Neural progenitor cell (in vitro differentiated cells): ENCODE results near the gene CNOT6L. TPM values are rescaled to one million over a fixed set of nuclear protein-coding genes. Genes with fewer than 3 reads are reported as not detected.
"Not testable (repeated sequence)": the region's sequence is repeated elsewhere in the genome, so short reads cannot be mapped to it uniquely, and the experiment has no call there.

Source experiments
- DNase-seq: peaks from one replicate; pipeline ENCODE4 v3.0.0-alpha.2; 2016; ENCODE audit warnings: low spot score
- H2AFZ ChIP-seq: fragments of 200-600 bp; sonication (generic); replicated peaks from 2 replicates; pipeline ENCODE4 v1.6.1; 2016; ENCODE audit warnings: antibody characterized with exemption
- H3F3A ChIP-seq: fragments of 200-600 bp; sonication (generic); 2 replicates; pipeline ENCODE4 v1.6.1; 2016; ENCODE audit warnings: antibody characterized with exemption, low read depth
- H3K27ac ChIP-seq: fragments of 200-600 bp; sonication (generic); 2 replicates; pipeline ENCODE4 v1.5.1; 2016; ENCODE audit warnings: mild to moderate bottlenecking
- H3K27me3 ChIP-seq: fragments of 200-600 bp; sonication (generic); 2 replicates; pipeline ENCODE4 v1.6.1; 2016; ENCODE audit warnings: mild to moderate bottlenecking, moderate library complexity
- H3K36me3 ChIP-seq: fragments of 200-600 bp; sonication (generic); 2 replicates; pipeline ENCODE4 v1.5.1; 2016
- H3K4me1 ChIP-seq: fragments of 200-600 bp; sonication (generic); 2 replicates; pipeline ENCODE4 v1.6.1; 2016; ENCODE audit warnings: mixed run types
- H3K4me2 ChIP-seq: fragments of 200-600 bp; sonication (generic); 2 replicates; pipeline ENCODE4 v1.6.1; 2016
- H3K4me3 ChIP-seq: fragments of 200-600 bp; sonication (generic); 2 replicates; pipeline ENCODE4 v1.5.1; 2016
- H3K79me2 ChIP-seq: fragments of 200-600 bp; sonication (generic); 2 replicates; pipeline ENCODE4 v1.6.1; 2016; ENCODE audit warnings: low read depth
- H3K9ac ChIP-seq: fragments of 200-600 bp; sonication (generic); 2 replicates; pipeline ENCODE4 v1.6.1; 2016
- H3K9me3 ChIP-seq: fragments of 200-600 bp; sonication (generic); 2 replicates; pipeline ENCODE4 v1.5.1; 2016; ENCODE audit warnings: low read depth
- H4K20me1 ChIP-seq: fragments of 200-600 bp; sonication (generic); 2 replicates; pipeline ENCODE4 v1.6.1; 2016; ENCODE audit warnings: low read depth
- H3K27ac Mint-ChIP-seq: 3 replicates; pipeline ENCODE4 v1.8.0; 2021; ENCODE audit warnings: mixed read lengths
- H3K27me3 Mint-ChIP-seq: 2 replicates; pipeline ENCODE4 v1.8.0; 2022; ENCODE audit warnings: low read depth, mild to moderate bottlenecking, inconsistent platforms, moderate library complexity, mixed read lengths; ENCODE audit not compliant: insufficient read depth
- H3K36me3 Mint-ChIP-seq: 3 replicates; pipeline ENCODE4 v1.8.0; 2021; ENCODE audit warnings: mixed read lengths
- H3K4me1 Mint-ChIP-seq: 3 replicates; pipeline ENCODE4 v1.8.0; 2021; ENCODE audit warnings: mixed read lengths
- H3K4me3 Mint-ChIP-seq: 3 replicates; pipeline ENCODE4 v1.8.0; 2021; ENCODE audit warnings: mild to moderate bottlenecking, moderate library complexity, mixed read lengths
- H3K9me3 Mint-ChIP-seq: 3 replicates; pipeline ENCODE4 v1.8.0; 2020; ENCODE audit warnings: mixed read lengths
- CTCF ChIP-seq: fragments of 200-600 bp; sonication (generic); IDR thresholded peaks from 2 replicates; pipeline ENCODE4 v1.5.1; 2017; ENCODE audit warnings: antibody characterized with exemption, mild to moderate bottlenecking
- EZH2 ChIP-seq: fragments of 200-600 bp; sonication (generic); IDR thresholded peaks from 2 replicates; pipeline ENCODE4 v1.6.1; 2017; ENCODE audit warnings: antibody characterized with exemption, mild to moderate bottlenecking, moderate library complexity
- EZH2phosphoT487 ChIP-seq: fragments of 200-600 bp; sonication (generic); IDR thresholded peaks from 2 replicates; pipeline ENCODE4 v1.6.1; 2017; ENCODE audit warnings: antibody characterized with exemption
- total RNA-seq: library from RNA; depleted of rRNA; stranded (reverse); fragments of >200 nt; gene quantifications from 2 replicates; pipeline ENCODE4 v1.2.3, GENCODE V29; 2015; ENCODE audit warnings: low replicate concordance

Gene CNOT6L
- total RNA-seq = 6.0 and 7.5 TPM in 2 replicates

GRCh38 chr4:77818602-77819403 is at the start of gene CNOT6L:
CNOT6L (minus strand) TSS chr4:77819368; CDS start chr4:77819308, 60 bp downstream.
- H3K27me3 ChIP-seq = peaks cover 23% of the 10 kb centered on the region
- peak; percentile 63 for TF ChIP-seq EZH2
- no peak for TF ChIP-seq EZH2phosphoT487
- TF ChIP-seq CTCF = no peak
- peaks cover 15% of the 10 kb centered on the region for H3F3A ChIP-seq
- no peaks in the 10 kb centered on the region for H3K36me3 ChIP-seq
- peak within 1 kb of the TSS; percentile 99 for H2AFZ ChIP-seq
- H3K4me2 ChIP-seq = peak within 1 kb of the TSS; percentile 95
- H3K4me1 Mint-ChIP-seq = peaks cover 19% of the 10 kb centered on the region
- H3K27ac ChIP-seq = peak within 1 kb of the TSS; percentile 2
- peak within 1 kb of the TSS; percentile 87 for H3K4me3 ChIP-seq
- H4K20me1 ChIP-seq = peaks cover 15% of the 10 kb centered on the region
- DNase-seq = peak; percentile 81
- peaks cover 9% of the 10 kb centered on the region for H3K27me3 Mint-ChIP-seq
- no peaks in the 10 kb centered on the region for H3K9me3 Mint-ChIP-seq
- H3K9me3 ChIP-seq = no peaks in the 10 kb centered on the region
- peak within 1 kb of the TSS; percentile 100 for H3K4me3 Mint-ChIP-seq
- no peak within 1 kb of the TSS for H3K9ac ChIP-seq
- peaks cover 12% of the 10 kb centered on the region for H3K79me2 ChIP-seq
- peak within 1 kb of the TSS; percentile 92 for H3K27ac Mint-ChIP-seq
- H3K36me3 Mint-ChIP-seq = no peaks in the 10 kb centered on the region
- peaks cover 8% of the 10 kb centered on the region for H3K4me1 ChIP-seq

GRCh38 chr4:77865259-77865658 is 46.1 kb upstream of the CNOT6L start:
- H3K4me3 Mint-ChIP-seq = no peak overlapping the region

GRCh38 chr4:77863341-77863740 is 44.2 kb upstream of the CNOT6L start:
- not testable (repeated sequence) for H3K4me1 ChIP-seq, H4K20me1 ChIP-seq, DNase-seq, H3K27ac ChIP-seq, H3K36me3 Mint-ChIP-seq, H3K36me3 ChIP-seq, H3K27me3 Mint-ChIP-seq, H3K9me3 Mint-ChIP-seq, H3K9me3 ChIP-seq, H3K27me3 ChIP-seq
- peak overlapping the region; percentile 98 for H3K4me3 Mint-ChIP-seq
- peaks cover 18% of the 10 kb centered on the region for H3K4me1 Mint-ChIP-seq
- Histone ChIP-seq H3K4me2 (peak overlapping the region; percentile 92), H3K4me3 (peak overlapping the region; percentile 82), H3F3A (peaks cover 12% of the 10 kb centered on the region), H2AFZ (peak overlapping the region; percentile 98), H3K9ac (peak overlapping the region; percentile 70), H3K79me2 (peaks cover 54% of the 10 kb centered on the region)
- peak overlapping the region; percentile 99 for H3K27ac Mint-ChIP-seq

More at GRCh38 chr4:77865259-77865658, 46.1 kb upstream of the CNOT6L start:
- H4K20me1 ChIP-seq = peaks cover 10% of the 10 kb centered on the region
- H3K9me3 ChIP-seq = no peaks in the 10 kb centered on the region
- peaks cover 12% of the 10 kb centered on the region for H3F3A ChIP-seq
- no peak overlapping the region for H2AFZ ChIP-seq
- H3K4me1 ChIP-seq = peaks cover 6% of the 10 kb centered on the region
- TF ChIP-seq EZH2 = no peak
- TF ChIP-seq EZH2phosphoT487 = no peak
- no peak for TF ChIP-seq CTCF
- peaks cover 73% of the 10 kb centered on the region for H3K79me2 ChIP-seq
- Mint-ChIP-seq H3K9me3 (no peaks in the 10 kb centered on the region), H3K27me3 (no peaks in the 10 kb centered on the region), H3K36me3 (peaks cover 6% of the 10 kb centered on the region), H3K27ac (no peak overlapping the region), H3K4me1 (peaks cover 18% of the 10 kb centered on the region)
- no peaks in the 10 kb centered on the region for H3K36me3 ChIP-seq
- H3K27ac ChIP-seq = no peak overlapping the region
- H3K27me3 ChIP-seq = no peaks in the 10 kb centered on the region
- no peak overlapping the region for H3K4me3 ChIP-seq
- no peak overlapping the region for H3K9ac ChIP-seq
- DNase-seq = no peak
- H3K4me2 ChIP-seq = no peak overlapping the region
